Endothelial cell (in vitro differentiated cells): ENCODE results near the gene PDE4D. TPM values are rescaled to one million over a fixed set of nuclear protein-coding genes. Genes with fewer than 3 reads are reported as not detected.

Source experiments
- DNase-seq: peaks from one replicate; pipeline ENCODE4 v3.0.0; 2021; ENCODE audit warnings: low spot score
- H3K27ac Mint-ChIP-seq: one replicate; pipeline ENCODE4 v1.8.0; 2021; ENCODE audit warnings: mixed read lengths, inconsistent platforms; ENCODE audit not compliant: unreplicated experiment
- H3K27me3 Mint-ChIP-seq: one replicate; pipeline ENCODE4 v1.8.0; 2021; ENCODE audit warnings: mild to moderate bottlenecking, moderate library complexity, mixed read lengths, inconsistent platforms; ENCODE audit not compliant: unreplicated experiment
- H3K36me3 Mint-ChIP-seq: one replicate; pipeline ENCODE4 v1.8.0; 2021; ENCODE audit warnings: mild to moderate bottlenecking, low read depth, mixed read lengths, inconsistent platforms; ENCODE audit not compliant: unreplicated experiment
- H3K4me1 Mint-ChIP-seq: one replicate; pipeline ENCODE4 v1.8.0; 2021; ENCODE audit warnings: mild to moderate bottlenecking, mixed read lengths, inconsistent platforms; ENCODE audit not compliant: unreplicated experiment
- H3K4me3 Mint-ChIP-seq: one replicate; pipeline ENCODE4 v1.8.0; 2021; ENCODE audit warnings: mild to moderate bottlenecking, mixed read lengths, inconsistent platforms; ENCODE audit not compliant: unreplicated experiment
- H3K9me3 Mint-ChIP-seq: one replicate; pipeline ENCODE4 v1.8.0; 2021; ENCODE audit warnings: mixed read lengths, inconsistent platforms; ENCODE audit not compliant: unreplicated experiment
- CTCF ChIP-seq: fragments of 200-600 bp; sonication (generic); IDR thresholded peaks from one replicate; pipeline ENCODE4 v1.5.0; 2021; ENCODE audit warnings: antibody characterized with exemption; ENCODE audit not compliant: unreplicated experiment
- total RNA-seq: library from RNA; stranded (reverse); fragmentation: NEBNext Ultra II Directional; extraction: Animal tissue kit (Norgen Biotek cat#: 25700); gene quantifications from one replicate; pipeline ENCODE4 v1.2.1, GENCODE V29; 2021; ENCODE audit not compliant: unreplicated experiment

Gene PDE4D
- total RNA-seq, 1 donor from 2014 or later: 9.4 TPM

GRCh38 chr5:59025734-59026133, 867.8 kb downstream of the PDE4D start:
- no peak for TF ChIP-seq CTCF
- Mint-ChIP-seq H3K36me3 (no peaks in the 10 kb centered on the region), H3K4me3 (no peak overlapping the region), H3K27ac (no peak overlapping the region), H3K4me1 (peaks cover 1% of the 10 kb centered on the region), H3K9me3 (no peaks in the 10 kb centered on the region), H3K27me3 (peaks cover 6% of the 10 kb centered on the region)
- DNase-seq: no peak

GRCh38 chr5:59021837-59022514, 871.5 kb downstream of the PDE4D start:
- H3K4me1 Mint-ChIP-seq: peaks cover 3% of the 10 kb centered on the region
- peaks cover 6% of the 10 kb centered on the region for H3K27me3 Mint-ChIP-seq
- no peak for TF ChIP-seq CTCF
- H3K36me3 Mint-ChIP-seq: no peaks in the 10 kb centered on the region
- H3K4me3 Mint-ChIP-seq: no peak overlapping the region
- no peak for DNase-seq
- no peak overlapping the region for H3K27ac Mint-ChIP-seq
- H3K9me3 Mint-ChIP-seq: no peaks in the 10 kb centered on the region

- H3K27ac Mint-ChIP-seq: no peak overlapping the region
- TF ChIP-seq CTCF: no peak
- H3K9me3 Mint-ChIP-seq: no peaks in the 10 kb centered on the region
- H3K4me3 Mint-ChIP-seq: no peak overlapping the region
- H3K27me3 Mint-ChIP-seq: peaks cover 6% of the 10 kb centered on the region
- no peaks in the 10 kb centered on the region for H3K36me3 Mint-ChIP-seq
- no peak for DNase-seq
- peaks cover 3% of the 10 kb centered on the region for H3K4me1 Mint-ChIP-seq
Measured at GRCh38 chr5:59021286-59021673, 872.2 kb downstream of the PDE4D start.

GRCh38 chr5:59020611-59021285, 872.8 kb downstream of the PDE4D start:
- peaks cover 6% of the 10 kb centered on the region for H3K27me3 Mint-ChIP-seq
- no peak for TF ChIP-seq CTCF
- H3K4me1 Mint-ChIP-seq: peaks cover 3% of the 10 kb centered on the region
- H3K27ac Mint-ChIP-seq: no peak overlapping the region
- H3K9me3 Mint-ChIP-seq: no peaks in the 10 kb centered on the region
- no peak overlapping the region for H3K4me3 Mint-ChIP-seq
- H3K36me3 Mint-ChIP-seq: no peaks in the 10 kb centered on the region
- DNase-seq: no peak

GRCh38 chr5:59019078-59019477, 874.4 kb downstream of the PDE4D start:
- no peaks in the 10 kb centered on the region for H3K36me3 Mint-ChIP-seq
- H3K9me3 Mint-ChIP-seq: no peaks in the 10 kb centered on the region
- DNase-seq: no peak
- no peak overlapping the region for H3K4me3 Mint-ChIP-seq
- H3K27ac Mint-ChIP-seq: no peak overlapping the region
- peaks cover 3% of the 10 kb centered on the region for H3K4me1 Mint-ChIP-seq
- TF ChIP-seq CTCF: no peak
- H3K27me3 Mint-ChIP-seq: peaks cover 6% of the 10 kb centered on the region
